Measurements from ENCODE around the gene MIX23.
"Not testable (repeated sequence)": the region's sequence is repeated elsewhere in the genome, so short reads cannot be mapped to it uniquely, and the experiment has no call there.

The MIX23 gene

DNA sequence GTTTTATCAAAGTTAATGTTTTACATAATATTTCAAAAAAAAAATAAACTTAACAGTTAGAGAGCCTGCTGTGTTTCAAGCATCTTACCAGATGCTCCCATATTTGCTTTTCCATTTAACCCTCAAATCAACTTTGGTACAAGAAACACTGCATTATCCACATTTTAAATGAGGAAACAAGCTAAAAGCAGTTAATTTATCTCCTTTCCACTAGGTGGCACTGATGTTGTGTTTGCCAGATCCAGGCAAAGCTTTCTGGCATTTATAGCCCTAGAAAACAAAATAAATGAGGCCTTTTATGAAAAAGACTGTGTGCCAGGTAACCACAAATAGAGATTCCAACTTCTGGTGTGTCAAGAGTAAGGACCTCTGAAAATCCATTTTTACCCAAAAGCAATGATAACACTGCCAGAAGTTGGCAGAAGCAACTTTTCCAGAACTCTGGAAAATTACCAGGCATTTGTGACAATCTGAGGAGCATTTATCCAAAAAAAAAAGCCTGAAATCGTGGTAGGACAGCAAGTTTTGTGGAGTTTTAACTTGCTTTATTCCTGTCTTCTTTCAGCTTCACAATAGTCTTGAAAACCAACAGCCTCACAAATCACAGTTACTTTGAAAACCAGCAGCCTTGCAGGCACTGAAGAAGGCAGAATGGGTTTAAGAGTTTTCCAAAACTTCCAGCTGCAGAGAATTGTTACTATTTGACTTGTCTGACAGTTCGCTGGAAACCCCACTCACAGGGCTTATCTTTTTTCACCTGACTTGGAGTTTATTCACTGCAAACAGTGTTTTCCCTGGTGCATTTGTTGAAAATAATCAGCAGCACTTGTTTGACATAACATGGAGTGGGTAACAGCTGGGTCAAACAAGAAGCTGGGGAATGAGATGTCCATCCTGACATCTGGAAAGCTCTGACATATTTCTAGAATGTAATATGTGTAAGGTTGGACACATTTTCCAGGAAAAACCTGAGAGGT, 10.1 kb upstream of the MIX23 start:
- DNase-seq (ENCODE audit: low read depth in 1 of 2, low spot score in 1 of 2): no peak

DNA sequence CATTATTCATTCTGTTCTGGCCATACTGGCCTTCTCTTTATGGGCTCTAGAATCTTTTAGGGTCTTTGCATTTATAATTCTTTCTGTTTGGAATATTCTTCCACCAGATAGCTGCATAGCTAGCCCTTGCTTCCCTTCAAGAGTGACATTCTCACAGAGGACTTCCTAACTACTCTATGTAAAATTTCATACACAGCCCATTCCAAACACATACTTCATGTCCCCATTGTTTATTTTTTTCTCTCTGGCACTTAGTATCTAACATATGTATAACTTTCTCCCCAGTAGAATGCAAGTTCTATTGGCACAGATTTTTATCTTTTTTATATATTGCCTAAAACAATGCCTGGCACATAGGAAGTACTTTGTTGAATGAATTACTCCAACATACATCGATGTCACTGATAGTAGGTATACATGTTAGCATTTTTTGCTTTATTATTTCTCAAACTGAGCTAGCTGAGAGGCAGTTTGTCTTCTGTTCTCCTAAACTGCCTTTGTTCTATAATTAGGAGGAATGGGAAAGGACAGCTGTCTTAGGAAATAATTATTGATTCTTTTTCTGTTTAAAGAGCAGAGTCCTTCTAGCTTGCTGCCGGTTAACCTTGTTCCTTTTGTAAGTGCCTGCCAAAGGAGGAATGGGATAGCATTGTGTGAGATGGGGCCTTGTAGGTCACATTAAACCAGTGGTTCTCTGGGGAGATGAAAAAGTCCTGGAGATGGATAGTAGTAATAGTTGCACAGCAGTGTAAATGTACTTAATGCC, 8.8 kb upstream of the MIX23 start:
- DNase-seq (ENCODE audit: low read depth in 1 of 2, low spot score in 1 of 2): no peak

DNA sequence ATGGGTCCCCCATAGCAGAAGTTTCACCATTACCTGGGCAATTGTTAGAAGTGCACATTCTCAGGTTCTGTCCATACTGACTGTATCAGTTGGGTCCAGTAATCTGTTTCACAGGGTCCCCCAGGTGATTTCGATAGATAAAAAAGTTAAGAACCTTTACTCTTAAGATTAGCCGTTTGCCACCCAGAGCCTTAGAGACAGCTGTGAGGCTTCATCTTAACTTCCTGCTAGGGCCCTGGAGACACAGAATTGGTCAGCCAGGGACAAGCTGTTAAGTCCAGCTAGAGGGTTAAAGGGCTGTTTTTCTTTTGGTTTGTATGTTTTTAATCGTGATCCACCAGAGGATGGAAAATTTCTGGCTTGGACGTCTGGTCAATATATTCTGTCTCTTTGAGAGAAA, 7.6 kb upstream of the MIX23 start:
- DNase-seq (ENCODE audit: low read depth in 1 of 2, low spot score in 1 of 2): no peak

- no peak for DNase-seq (ENCODE audit: low read depth in 1 of 2, low spot score in 1 of 2)
Measured at GRCh38 chr3:122389892-122390291, 6.9 kb upstream of the MIX23 start.

DNA sequence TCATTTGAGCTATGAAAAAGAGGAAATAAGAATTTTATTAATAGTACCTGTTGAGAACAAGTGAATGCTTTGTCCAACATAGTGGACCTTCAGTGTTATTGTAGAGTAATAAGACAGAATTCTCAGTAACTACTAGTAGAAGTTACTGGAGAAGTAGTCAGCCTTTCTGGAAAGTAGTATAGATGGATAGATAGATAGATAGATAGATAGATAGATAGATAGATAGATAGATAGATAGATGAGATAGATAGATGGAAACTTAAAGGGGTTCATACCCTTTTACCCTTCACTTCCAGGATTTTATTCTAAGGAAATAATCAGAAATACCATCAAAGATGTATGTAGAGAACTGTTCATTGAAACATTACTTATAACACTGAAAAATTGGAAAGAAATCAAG, 6.2 kb upstream of the MIX23 start:
- no peak for DNase-seq (ENCODE audit: low read depth in 1 of 2, low spot score in 1 of 2)

DNA sequence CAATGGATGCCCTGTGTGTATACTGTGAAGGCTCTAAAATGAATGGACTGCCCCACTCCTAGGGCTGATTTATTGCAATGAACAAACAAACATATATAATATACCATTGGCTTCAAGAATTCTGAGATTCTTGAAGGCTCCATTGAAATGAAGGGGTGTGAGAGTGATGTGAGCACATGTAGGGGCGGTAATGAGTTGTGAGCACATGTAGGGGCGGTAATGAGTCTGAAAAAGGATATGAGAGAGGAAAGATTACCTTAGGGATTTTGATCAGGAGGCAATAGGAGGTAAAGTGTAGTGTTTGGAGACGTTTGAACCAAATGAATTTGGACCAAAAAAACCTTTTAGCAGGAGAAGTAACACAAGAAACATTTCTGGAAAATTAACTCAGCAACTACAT, 4.7 kb upstream of the MIX23 start:
- DNase-seq (ENCODE audit: low read depth in 1 of 2, low spot score in 1 of 2): no peak

DNA sequence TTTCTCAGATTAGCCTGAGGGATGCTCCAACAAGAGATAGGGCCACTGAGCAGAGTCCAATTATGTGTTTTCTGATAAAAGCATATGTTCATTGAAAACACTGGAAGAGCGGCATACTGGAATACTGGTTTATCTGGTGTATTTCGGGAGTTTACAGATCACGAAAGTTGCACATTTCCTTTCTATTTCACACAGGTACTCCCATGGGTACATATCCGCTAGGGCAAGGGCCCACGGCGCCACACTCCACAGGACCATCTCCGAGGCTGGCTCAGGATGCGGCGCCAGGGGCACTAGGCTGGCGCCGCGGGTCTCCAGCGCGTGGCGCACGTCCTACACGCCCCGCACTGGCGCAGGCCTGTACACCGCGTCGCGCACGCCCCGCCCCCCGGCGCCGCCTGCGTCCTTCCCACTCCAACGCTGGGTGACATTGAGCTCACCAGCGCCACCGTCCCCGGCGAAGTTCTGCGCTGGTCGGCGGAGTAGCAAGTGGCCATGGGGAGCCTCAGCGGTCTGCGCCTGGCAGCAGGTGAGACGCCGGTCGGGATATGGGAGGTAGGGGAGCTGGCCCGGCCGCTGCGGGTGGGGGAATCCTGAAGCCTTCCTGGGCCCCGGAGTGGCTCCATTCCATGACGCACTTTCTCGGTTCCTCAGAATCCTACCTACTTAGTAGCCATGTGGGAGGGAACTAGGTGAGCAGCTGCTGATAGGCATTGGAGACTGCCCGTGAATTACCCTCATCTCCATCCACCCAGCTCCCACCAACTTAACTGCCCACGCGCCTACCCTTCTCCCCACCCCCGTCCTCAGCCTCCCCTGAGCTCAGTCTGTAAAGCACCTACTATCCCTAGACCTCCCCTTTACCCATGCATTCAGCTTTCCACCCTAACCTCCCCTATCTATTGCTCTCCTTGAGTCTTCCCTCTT, 1.0 kb upstream of the MIX23 start, which contains the start of gene FAM162A:
TSS of gene FAM162A (plus strand) at position 412 of the 927 bp plus-strand sequence. CDS start at position 496, 84 bp downstream.
- peak; percentile 85 to 90 for DNase-seq (ENCODE audit: low read depth in 1 of 2, low spot score in 1 of 2)

DNA sequence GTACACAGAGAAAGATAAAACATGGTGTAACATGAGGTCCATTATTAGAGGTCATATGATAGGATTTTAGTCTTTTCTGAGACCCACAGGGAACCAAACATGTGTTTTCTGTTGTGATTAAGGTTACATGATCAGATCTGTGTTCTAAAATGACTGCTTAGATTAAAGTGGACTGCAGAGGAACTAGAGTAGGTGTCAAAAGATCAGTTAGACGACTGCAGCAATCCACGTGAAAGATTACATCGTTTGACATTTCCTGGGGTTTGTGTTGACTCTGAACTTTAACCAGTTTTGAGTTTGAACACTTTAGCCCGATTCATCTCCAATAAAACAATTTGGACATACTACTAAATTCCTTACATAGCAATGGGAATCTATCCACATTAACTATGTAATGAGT, 5.1 kb downstream of the MIX23 start:
- DNase-seq (ENCODE audit: low read depth in 1 of 2, low spot score in 1 of 2): no peak

DNA sequence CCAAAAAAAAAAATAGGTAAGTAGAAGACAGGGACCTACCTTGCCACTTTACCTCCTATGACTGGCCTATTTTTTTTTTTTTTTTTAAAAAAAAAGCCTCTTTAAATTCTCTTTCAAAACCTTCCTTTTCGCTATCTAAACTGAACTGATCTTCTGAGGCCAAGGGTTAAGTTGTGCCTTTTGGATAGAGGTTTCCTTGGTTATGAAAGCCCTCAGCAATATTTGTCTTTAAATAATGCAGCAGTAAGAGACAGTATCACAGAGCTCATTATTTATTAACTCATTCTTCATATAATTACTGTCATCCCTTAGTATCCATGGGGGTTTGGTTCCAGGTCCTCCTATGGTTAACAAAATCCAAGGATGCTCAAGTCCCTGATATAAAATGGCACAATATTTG, 9.0 kb downstream of the MIX23 start:
- DNase-seq (ENCODE audit: low read depth in 1 of 2, low spot score in 1 of 2): no peak

DNA sequence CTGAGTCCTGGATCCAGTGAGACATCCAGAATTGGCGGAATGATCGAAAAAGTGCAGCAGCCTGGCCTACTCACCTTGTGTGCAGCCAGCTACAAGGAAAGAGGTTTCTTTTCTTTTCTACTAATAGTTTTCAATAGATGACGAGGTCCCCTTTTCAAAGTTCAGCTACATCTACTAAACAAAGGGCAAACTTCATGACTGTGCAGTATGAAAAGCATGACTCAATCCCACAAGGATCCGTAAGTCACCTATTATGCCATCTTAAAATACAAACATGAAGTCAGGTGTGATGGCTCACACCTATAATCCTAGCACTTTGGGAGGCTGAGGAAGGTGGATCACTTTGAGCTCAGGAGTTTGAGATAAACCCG, 16.7 kb downstream of the MIX23 start:
- DNase-seq (ENCODE audit: low read depth in 1 of 2, low spot score in 1 of 2): no peak

DNA sequence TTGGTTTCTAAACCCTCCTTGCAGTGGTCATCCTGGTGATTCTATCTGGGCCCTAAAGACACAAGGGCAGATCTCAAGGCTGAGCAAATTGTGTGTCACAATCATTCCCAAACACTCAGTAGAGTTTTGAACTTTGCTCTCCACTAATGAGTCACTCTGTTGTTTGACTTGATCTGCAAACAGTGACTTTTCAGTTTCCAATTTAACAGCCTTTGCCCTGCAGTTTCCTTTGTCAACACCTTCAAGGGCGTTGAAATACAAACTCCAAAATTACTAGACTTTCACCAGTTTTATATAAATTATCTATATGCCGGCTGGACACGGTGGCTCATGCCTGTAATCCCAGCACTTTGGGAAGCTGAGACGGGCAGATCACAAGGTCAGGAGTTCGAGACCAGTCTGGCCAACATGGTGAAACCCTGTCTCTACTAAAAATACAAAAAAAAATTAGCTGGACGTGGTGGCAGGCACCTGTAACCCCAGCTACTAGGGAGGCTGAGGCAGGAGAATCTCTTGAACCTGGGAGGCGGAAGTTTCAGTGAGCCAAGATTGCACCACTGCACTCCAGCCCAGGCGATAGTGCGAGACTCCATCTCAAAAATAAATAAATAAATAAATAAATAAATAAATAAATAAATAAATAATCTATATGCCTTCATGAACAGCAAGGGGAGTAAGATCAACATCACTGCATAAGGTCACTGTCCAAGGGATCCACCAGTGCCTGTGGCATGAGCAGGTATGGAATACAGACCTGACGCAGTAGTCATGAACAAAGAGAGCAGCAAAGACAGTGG, 17.3 kb downstream of the MIX23 start:
- DNase-seq (ENCODE audit: low read depth in 1 of 2, low spot score in 1 of 2): not testable (repeated sequence)

- no peak for DNase-seq (ENCODE audit: low read depth in 1 of 2, low spot score in 1 of 2)
Measured at GRCh38 chr3:122365073-122365472, 18.0 kb downstream of the MIX23 start.

DNA sequence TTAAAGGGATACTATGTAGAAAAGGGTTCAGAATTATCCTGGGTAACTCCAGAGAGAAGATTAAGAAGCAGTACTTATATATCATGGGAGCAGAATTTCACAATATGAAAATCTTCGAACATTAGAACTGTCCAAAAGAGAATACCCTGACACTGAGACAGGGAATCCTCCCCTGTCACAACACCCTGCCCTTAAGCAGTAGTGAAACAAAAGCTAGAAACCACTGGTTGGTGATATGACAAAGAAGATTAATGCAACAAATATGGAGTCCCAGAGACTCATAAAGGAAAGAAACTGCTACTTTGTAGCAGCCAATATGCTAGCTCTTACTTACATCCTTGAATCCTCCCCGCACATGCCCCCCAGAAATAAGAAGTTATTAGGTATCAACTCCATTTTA, 18.5 kb downstream of the MIX23 start:
- no peak for DNase-seq (ENCODE audit: low read depth in 1 of 2, low spot score in 1 of 2)

- DNase-seq (ENCODE audit: low read depth in 1 of 2, low spot score in 1 of 2): no peak
Measured at GRCh38 chr3:122362026-122362425, 21.0 kb downstream of the MIX23 start.

- no peak for DNase-seq (ENCODE audit: low read depth in 1 of 2, low spot score in 1 of 2)
Measured at GRCh38 chr3:122358703-122359032, 24.4 kb downstream of the MIX23 start.

GRCh38 chr3:122357828-122358702, 25.0 kb downstream of the MIX23 start:
- DNase-seq (ENCODE audit: low read depth in 1 of 2, low spot score in 1 of 2): no peak

GRCh38 chr3:122356402-122356801, 26.6 kb downstream of the MIX23 start:
- DNase-seq (ENCODE audit: low read depth in 1 of 2, low spot score in 1 of 2): no peak

- DNase-seq (ENCODE audit: low read depth in 1 of 2, low spot score in 1 of 2): no peak
Measured at GRCh38 chr3:122355612-122356011, 27.4 kb downstream of the MIX23 start.

GRCh38 chr3:122353893-122354401, 29.1 kb downstream of the MIX23 start:
- DNase-seq (ENCODE audit: low read depth in 1 of 2, low spot score in 1 of 2): no peak

Data from activated T-helper 1 cell treated with anti-CD3 and anti-CD28 coated beads, Interleukin-2, amount 50 U/mL, for 16 hours (primary cell).